Smooth muscle cell of the coronary artery (primary cell): Measurements from ENCODE around the gene ZNF658. TPM values are rescaled to one million over a fixed set of nuclear protein-coding genes. Genes with fewer than 3 reads are reported as not detected.

ENCODE experiments used
- total RNA-seq: library from RNA; depleted of rRNA; stranded (reverse); fragments of >200 nt; gene quantifications from 2 replicates; pipeline ENCODE4 v1.2.3, GENCODE V29; 2014; ENCODE audit warnings: low replicate concordance

ZNF658 gene
- total RNA-seq = 2.9 and 3.0 TPM in 2 replicates

GRCh38 chr9:66900490-66901131 is at the start of gene ZNF658:
TSS of gene ZNF658 (plus strand) at chr9:66900725. CDS start at chr9:66903562, 2,837 bp downstream.

Other genes with a start within 250 kb of the ZNF658 start
- not detected in 2 replicates for gene SPATA31A3, start 91.8 kb downstream of the ZNF658 start, total RNA-seq